GM12878 (cell line): ENCODE results near the gene LARGE1. TPM values are rescaled to one million over a fixed set of nuclear protein-coding genes. Genes with fewer than 3 reads are reported as not detected.
A peak's percentile ranks its signal among the peaks of the same experiment; 100 is the strongest.

Source experiments
- ATAC-seq: fragments of 200-7000 bp; cut with Tn5 transposase; 3 replicates; pipeline ENCODE4 v1.9.1; 2020; ENCODE audit warnings: mild to moderate bottlenecking, moderate library complexity
- BruUV-seq: library from RNA; stranded (reverse); fragments of 400-500 nt; replicated peaks from 2 replicates; lab custom pipeline; 2021; lab: Mats Ljungman, UMichigan
- CTCF ChIA-PET: fragments of 300-600 bp; sonication (Branson Sonifier 250); formaldehyde crosslinking; extraction: SDS; loops from one replicate; lab custom pipeline; 2021; ENCODE audit warnings: inconsistent platforms; lab: Yijun Ruan, JAX
- POLR2A ChIA-PET: fragments of 350-600 bp; formaldehyde crosslinking; extraction: SDS; loops from one replicate; lab custom pipeline; 2021; ENCODE audit warnings: inconsistent platforms; lab: Charles Lee
- RAD21 ChIA-PET: fragments of 300-600 bp; sonication (Branson Sonifier 250); formaldehyde crosslinking; loops from one replicate; lab custom pipeline; 2023; ENCODE audit warnings: antibody characterized with exemption; ENCODE audit not compliant: unreplicated experiment; lab: Charles Lee
- SMC1A ChIA-PET: fragments of 300-600 bp; sonication (Branson Sonifier 250); formaldehyde crosslinking; loops from one replicate; lab custom pipeline; 2023; ENCODE audit not compliant: unreplicated experiment, uncharacterized antibody; lab: Charles Lee
- DNase-seq: peaks from one replicate; pipeline ENCODE4 v3.0.0-alpha.2; 2011; ENCODE audit warnings: low read depth, low spot score
- FAIRE-seq: peaks from 3 replicates; lab custom pipeline; 2011; peaks lifted over from hg19 to GRCh38; lab: Jason Lieb, UNC
- H2AFZ ChIP-seq: 2 replicates; pipeline ENCODE4 v1.6.0; 2011; ENCODE audit warnings: low read depth, low read length, control low read depth; ENCODE audit not compliant: control insufficient read depth
- H3K27ac ChIP-seq: 2 replicates; pipeline ENCODE4 v1.5.1; 2011; ENCODE audit warnings: control low read depth; ENCODE audit not compliant: control insufficient read depth, insufficient read depth
- H3K27me3 ChIP-seq, 2 experiments: replicated peaks in 1 of 2; 2 replicates each; pipeline versions ENCODE4 v1.6.0 to v1.6.1; 2011; ENCODE audit warnings: low read length in 1 of 2; ENCODE audit not compliant: control insufficient read depth in 2 of 2, insufficient read depth in 2 of 2
- H3K36me3 ChIP-seq, 2 experiments: 2 replicates each; pipeline ENCODE4 v1.5.1; 2011; ENCODE audit warnings: low read length in 1 of 2; ENCODE audit not compliant: control insufficient read depth in 2 of 2, insufficient read depth in 2 of 2
- H3K4me1 ChIP-seq: 2 replicates; pipeline ENCODE4 v1.6.1; 2011; ENCODE audit warnings: mild to moderate bottlenecking, low read length, moderate library complexity, mixed read lengths; ENCODE audit not compliant: control insufficient read depth, insufficient read depth
- H3K4me2 ChIP-seq: 2 replicates; pipeline ENCODE4 v1.6.0; 2011; ENCODE audit warnings: control low read depth; ENCODE audit not compliant: control insufficient read depth, insufficient read depth
- H3K4me3 ChIP-seq: fragments of 200-600 bp; sonication (generic); 2 replicates; pipeline ENCODE4 v1.5.1; 2016
- H3K79me2 ChIP-seq: 2 replicates; pipeline ENCODE4 v1.6.0; 2011; ENCODE audit warnings: low read length; ENCODE audit not compliant: control insufficient read depth, insufficient read depth
- H3K9ac ChIP-seq: 2 replicates; pipeline ENCODE4 v1.8.0; 2011; ENCODE audit warnings: low read length, control low read depth, mixed read lengths; ENCODE audit not compliant: control insufficient read depth, insufficient read depth
- H3K9me3 ChIP-seq: replicated peaks from 3 replicates; pipeline ENCODE4 v1.5.1; 2011; ENCODE audit warnings: mild to moderate bottlenecking, low read length; ENCODE audit not compliant: control insufficient read depth, insufficient read depth
- H4K20me1 ChIP-seq: 2 replicates; pipeline ENCODE4 v1.6.0; 2011; ENCODE audit not compliant: control insufficient read depth, insufficient read depth
- ASH2L ChIP-seq: fragments of 300-600, 200-600 bp; sonication (generic); IDR thresholded peaks from 2 replicates; pipeline ENCODE4 v1.6.1; 2017; ENCODE audit warnings: low read depth, mild to moderate bottlenecking, borderline replicate concordance
- ATF3 ChIP-seq: IDR thresholded peaks from 2 replicates; pipeline ENCODE4 v1.6.1; 2011; ENCODE audit warnings: low read depth, mild to moderate bottlenecking, low read length, moderate library complexity, borderline replicate concordance; ENCODE audit errors: extremely low read depth
- CREB1 ChIP-seq: IDR thresholded peaks from 2 replicates; pipeline ENCODE4 v1.6.1; 2012; ENCODE audit warnings: low read depth, mild to moderate bottlenecking, inconsistent platforms
- CREM ChIP-seq: IDR thresholded peaks from 2 replicates; pipeline ENCODE4 v1.6.1; 2014; ENCODE audit warnings: antibody characterized with exemption, low read depth
- ETV6 ChIP-seq, 2 experiments: fragments of 450-650 bp in 1 of 2; IDR thresholded peaks in 1 of 2; conservative IDR thresholded peaks in 1 of 2; 2 replicates each; pipeline ENCODE4 v1.6.1; 2014; ENCODE audit warnings: antibody characterized with exemption in 1 of 2, borderline replicate concordance in 1 of 2, low read depth in 1 of 2, mild to moderate bottlenecking in 1 of 2, moderate library complexity in 1 of 2
- GABPA ChIP-seq: IDR thresholded peaks from 2 replicates; pipeline ENCODE4 v1.6.1; 2014; ENCODE audit warnings: antibody characterized with exemption, low read depth, mild to moderate bottlenecking, inconsistent platforms
- IKZF1 ChIP-seq: fragments of 450-650 bp; conservative IDR thresholded peaks from 2 replicates; pipeline ENCODE4 v1.6.1; 2017; ENCODE audit warnings: antibody characterized with exemption, mild to moderate bottlenecking
- IKZF2 ChIP-seq, 2 experiments: fragments of 450-650 bp; IDR thresholded peaks; 2 replicates each; pipeline ENCODE4 v1.6.1; 2017; ENCODE audit warnings: mild to moderate bottlenecking in 2 of 2, moderate library complexity in 2 of 2
- SPI1 ChIP-seq: IDR thresholded peaks from 2 replicates; pipeline ENCODE4 v1.6.1; 2011; ENCODE audit warnings: low read depth, mild to moderate bottlenecking, low read length, moderate library complexity, borderline replicate concordance; ENCODE audit not compliant: insufficient read depth
- SRF ChIP-seq, 2 experiments: IDR thresholded peaks; 2 replicates each; pipeline ENCODE4 v1.6.1; 2011; ENCODE audit warnings: low read depth in 2 of 2, low read length in 2 of 2, mild to moderate bottlenecking in 1 of 2, moderate library complexity in 1 of 2
- ZNF217 ChIP-seq: fragments of 450-650 bp; IDR thresholded peaks from 2 replicates; pipeline ENCODE4 v1.6.1; 2017; ENCODE audit warnings: antibody characterized with exemption, mild to moderate bottlenecking
- WGBS: methylation state at CpG from one replicate; pipeline ENCODE4 v1.1.6; 2016; ENCODE audit warnings: low lambda C conversion rate; ENCODE audit not compliant: insufficient replicate concordance, insufficient coverage; ENCODE audit errors: missing lambda C conversion rate; 5-methylcytosine and 5-hydroxymethylcytosine counted together
- in situ Hi-C: fragments of 300-500 bp; cut with MboI; formaldehyde crosslinking; loops from 9 replicates; pipeline ENCODE4 v1.14.3; 2018; ENCODE audit warnings: mixed read lengths
- intact Hi-C: fragments of 100-400 bp; cut with micrococcal nuclease; formaldehyde crosslinking; loops from one replicate; pipeline ENCODE4 v1.14.2; 2022; ENCODE audit not compliant: unreplicated experiment
- polyA plus RNA-seq, 11 experiments: library from polyadenylated mRNA; depleted of rRNA in 4 of 11; unstranded in 6 of 11; stranded (reverse) in 5 of 11; fragments of >200 nt; fragmentation: Nextera tagmentation in 4 of 11; fragmentation: Illumina TruSeq in 1 of 11; extraction: Ambion mirVana in 4 of 11; extraction: Trizol in 1 of 11; gene quantifications; 1 replicate in 1 of 11; 2 replicates in 10 of 11; pipeline versions ENCODE4 v1.2.1 to v1.2.3, GENCODE V29; 2011 to 2016; ENCODE audit warnings: inconsistent platforms in 2 of 11, missing spikeins in 2 of 11, low read depth in 1 of 11
- total RNA-seq, 4 experiments: library from RNA; depleted of rRNA in 3 of 4; stranded (reverse); fragments of >200 nt in 3 of 4; fragmentation: Illumina TruSeq in 1 of 4; extraction: Trizol in 1 of 4; gene quantifications; 2 replicates each; pipeline versions ENCODE4 v1.2.1 to v1.2.3, GENCODE V29; 2013 to 2021
- TF ChIP-seq, protein P1 (sequence below): fragments of 450-650 bp; IDR thresholded peaks from 2 replicates; pipeline ENCODE4 v1.6.1; 2016; ENCODE audit warnings: mild to moderate bottlenecking, moderate library complexity, borderline replicate concordance

LARGE1 gene
- total and polyA plus RNA-seq, 10 of the 15 experiments (the other 5 are each of a cell fraction or from before 2014, with no cell fraction given): 3.2 to 41.4 (median 17.3) TPM

DNA sequence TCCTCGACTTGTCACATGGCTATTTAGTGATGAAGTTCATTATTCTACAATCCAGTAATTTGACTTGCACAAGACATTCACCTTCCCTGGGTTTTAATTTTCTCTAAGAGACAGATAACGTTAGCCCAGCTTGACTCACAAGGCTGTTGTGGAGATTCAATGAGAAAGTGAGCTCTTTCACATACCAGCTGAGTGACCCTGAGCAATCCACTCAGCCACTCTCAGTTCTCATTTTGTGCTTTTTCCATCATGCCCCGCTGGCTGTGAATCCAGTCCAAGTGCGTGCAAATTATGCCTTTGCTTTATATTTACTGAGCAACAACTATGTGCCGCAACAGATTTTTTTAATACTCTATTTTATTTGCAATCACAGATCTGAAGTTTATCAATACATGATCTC, 176.5 kb downstream of the LARGE1 start:
- Histone ChIP-seq H2AFZ (no peak overlapping the region), H3K27me3 (no peaks in the 10 kb centered on the region), H3K4me1 (no peaks in the 10 kb centered on the region), H3K4me3 (no peak overlapping the region), H3K27ac (no peak overlapping the region), H3K9me3 (no peaks in the 10 kb centered on the region), H3K36me3 (no peaks in the 10 kb centered on the region), H4K20me1 (no peaks in the 10 kb centered on the region), H3K9ac (no peak overlapping the region), H3K4me2 (no peak overlapping the region), H3K79me2 (no peaks in the 10 kb centered on the region)
- DNase-seq (peak; percentile 8), ATAC-seq (peak; percentile 67), FAIRE-seq (no peak)
- BruUV-seq: no TSS peak
- SMC1A ChIA-PET: interaction anchor here (0.6 kb wide), 1 partner anchor 111 kb away, joined by 3 read pairs; no protein-coding TSS in a partner anchor
- RAD21 ChIA-PET: no interaction called here
- TF ChIP-seq IKZF2 (IDR thresholded peaks at IDR 0.05): no peak
- 0 out of 2 replicates have a peak, but pooled peaks have one; percentile 8 for TF ChIP-seq CREM
- TF ChIP-seq ETV6 (conservative IDR thresholded peaks at IDR 0.05 in 1 of 2, IDR thresholded peaks at IDR 0.05 in 1 of 2; ENCODE audit: borderline replicate concordance in 1 of 2, low read depth in 1 of 2): no peak
- TF ChIP-seq IKZF1: no peak
- TF ChIP-seq ASH2L: no peak
- TF ChIP-seq SPI1: peak; percentile 66
- TF ChIP-seq GABPA: no peak
- no peak for TF ChIP-seq CREB1
- no peak for TF ChIP-seq SRF (IDR thresholded peaks at IDR 0.05; ENCODE audit: low read depth in 2 of 2, low read length in 2 of 2)
- TF ChIP-seq, protein P1, sequence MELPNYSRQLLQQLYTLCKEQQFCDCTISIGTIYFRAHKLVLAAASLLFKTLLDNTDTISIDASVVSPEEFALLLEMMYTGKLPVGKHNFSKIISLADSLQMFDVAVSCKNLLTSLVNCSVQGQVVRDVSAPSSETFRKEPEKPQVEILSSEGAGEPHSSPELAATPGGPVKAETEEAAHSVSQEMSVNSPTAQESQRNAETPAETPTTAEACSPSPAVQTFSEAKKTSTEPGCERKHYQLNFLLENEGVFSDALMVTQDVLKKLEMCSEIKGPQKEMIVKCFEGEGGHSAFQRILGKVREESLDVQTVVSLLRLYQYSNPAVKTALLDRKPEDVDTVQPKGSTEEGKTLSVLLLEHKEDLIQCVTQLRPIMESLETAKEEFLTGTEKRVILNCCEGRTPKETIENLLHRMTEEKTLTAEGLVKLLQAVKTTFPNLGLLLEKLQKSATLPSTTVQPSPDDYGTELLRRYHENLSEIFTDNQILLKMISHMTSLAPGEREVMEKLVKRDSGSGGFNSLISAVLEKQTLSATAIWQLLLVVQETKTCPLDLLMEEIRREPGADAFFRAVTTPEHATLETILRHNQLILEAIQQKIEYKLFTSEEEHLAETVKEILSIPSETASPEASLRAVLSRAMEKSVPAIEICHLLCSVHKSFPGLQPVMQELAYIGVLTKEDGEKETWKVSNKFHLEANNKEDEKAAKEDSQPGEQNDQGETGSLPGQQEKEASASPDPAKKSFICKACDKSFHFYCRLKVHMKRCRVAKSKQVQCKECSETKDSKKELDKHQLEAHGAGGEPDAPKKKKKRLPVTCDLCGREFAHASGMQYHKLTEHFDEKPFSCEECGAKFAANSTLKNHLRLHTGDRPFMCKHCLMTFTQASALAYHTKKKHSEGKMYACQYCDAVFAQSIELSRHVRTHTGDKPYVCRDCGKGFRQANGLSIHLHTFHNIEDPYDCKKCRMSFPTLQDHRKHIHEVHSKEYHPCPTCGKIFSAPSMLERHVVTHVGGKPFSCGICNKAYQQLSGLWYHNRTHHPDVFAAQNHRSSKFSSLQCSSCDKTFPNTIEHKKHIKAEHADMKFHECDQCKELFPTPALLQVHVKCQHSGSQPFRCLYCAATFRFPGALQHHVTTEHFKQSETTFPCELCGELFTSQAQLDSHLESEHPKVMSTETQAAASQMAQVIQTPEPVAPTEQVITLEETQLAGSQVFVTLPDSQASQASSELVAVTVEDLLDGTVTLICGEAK: no peak
- no peak for TF ChIP-seq ATF3
- no peak for TF ChIP-seq ZNF217
- 30% methylated on average over 5 of the region's 5 CpGs for WGBS
- intact Hi-C loops (no loop called here), in situ Hi-C loops (no loop called here)
- POLR2A ChIA-PET: no interaction called here
- CTCF ChIA-PET: no interaction called here
